B cell (primary cell): Measurements from ENCODE around the gene ZNF761. TPM values are rescaled to one million over a fixed set of nuclear protein-coding genes. Genes with fewer than 3 reads are reported as not detected.
"Not testable (repeated sequence)": the region's sequence is repeated elsewhere in the genome, so short reads cannot be mapped to it uniquely, and the experiment has no call there.

ENCODE experiments used
- ATAC-seq: fragments of 200-7000 bp; cut with Tn5 transposase; one replicate; pipeline ENCODE4 v1.10.0; 2021; ENCODE audit warnings: low read depth, mild to moderate bottlenecking, moderate number of reproducible peaks, moderate library complexity
- CTCF ChIA-PET: fragments of 350-600 bp; sonication (Branson Sonifier 250); formaldehyde crosslinking; loops from one replicate; lab custom pipeline; 2021; ENCODE audit warnings: antibody characterized with exemption, inconsistent platforms; lab: Charles Lee
- POLR2A ChIA-PET: fragments of 350-600 bp; sonication (Branson Sonifier 250); formaldehyde crosslinking; loops from one replicate; lab custom pipeline; 2021; ENCODE audit warnings: antibody characterized with exemption; lab: Charles Lee
- DNase-seq: peaks from one replicate; pipeline ENCODE4 v3.0.0; 2013
- H2AFZ ChIP-seq: 2 replicates; pipeline ENCODE4 v1.6.1; 2012; ENCODE audit warnings: mild to moderate bottlenecking, low read depth, low read length; ENCODE audit not compliant: insufficient read depth, poor library complexity, severe bottlenecking
- H3K27ac ChIP-seq, 2 donors: 1 replicate in 1 of 2; 2 replicates in 1 of 2; pipeline ENCODE4 v1.5.1; 2012 to 2013; ENCODE audit warnings: low read length in 2 of 2, mild to moderate bottlenecking in 2 of 2, moderate library complexity in 1 of 2
- H3K27me3 ChIP-seq, 4 experiments: fragments of 200-600 bp in 1 of 4; sonication (generic) in 1 of 4; replicated peaks in 1 of 4; 1 replicate in 2 of 4; 2 replicates in 2 of 4; pipeline versions ENCODE4 v1.6.1 to v1.7.0; 2013 to 2016; ENCODE audit warnings: low read length in 3 of 4, mild to moderate bottlenecking in 2 of 4, mixed read lengths in 1 of 4, moderate library complexity in 1 of 4; ENCODE audit not compliant: insufficient read depth in 4 of 4, control insufficient read depth in 3 of 4; ENCODE audit errors: control extremely low read depth in 1 of 4
- H3K36me3 ChIP-seq, 2 experiments: replicated peaks in 1 of 2; 1 replicate in 1 of 2; 2 replicates in 1 of 2; pipeline versions ENCODE4 v1.6.1 to v1.7.1; 2013; ENCODE audit warnings: low read length in 1 of 2; ENCODE audit not compliant: insufficient read depth in 2 of 2, control insufficient read depth in 1 of 2; ENCODE audit errors: control extremely low read depth in 1 of 2, extremely low read depth in 1 of 2
- H3K4me1 ChIP-seq, 2 donors: fragments of 200-600 bp in 1 of 2; sonication (generic) in 1 of 2; 1 replicate in 1 of 2; 2 replicates in 1 of 2; pipeline versions ENCODE4 v1.5.1 to v1.6.1; 2013 to 2017; ENCODE audit warnings: low read length in 2 of 2; ENCODE audit not compliant: control insufficient read depth in 2 of 2, insufficient read depth in 2 of 2
- H3K4me2 ChIP-seq: replicated peaks from 2 replicates; pipeline ENCODE3; 2012; ENCODE audit warnings: mild to moderate bottlenecking, low read depth, low read length; ENCODE audit not compliant: poor library complexity, severe bottlenecking
- H3K4me3 ChIP-seq, 5 experiments: fragments of 200-600 bp in 1 of 5; sonication (generic) in 1 of 5; 1 replicate in 3 of 5; 2 replicates in 2 of 5; pipeline versions ENCODE4 v1.5.1 to v1.7.0; 2011 to 2016; ENCODE audit warnings: low read length in 4 of 5, mild to moderate bottlenecking in 4 of 5, low read depth in 2 of 5, control low read depth in 1 of 5, moderate library complexity in 1 of 5; ENCODE audit not compliant: insufficient read depth in 1 of 5; ENCODE audit errors: control extremely low read depth in 1 of 5, extremely low read depth in 1 of 5
- H3K79me2 ChIP-seq: fragments of 200-600 bp; sonication (generic); one replicate; pipeline ENCODE4 v1.6.0; 2016; ENCODE audit warnings: low read length; ENCODE audit not compliant: control insufficient read depth, insufficient read depth
- H3K9ac ChIP-seq: fragments of 200-600 bp; sonication (generic); 2 replicates; pipeline ENCODE4 v1.6.1; 2017; ENCODE audit warnings: mild to moderate bottlenecking, low read length, moderate library complexity
- H3K9me3 ChIP-seq, 3 donors: one replicate each; pipeline versions ENCODE4 v1.6.1 to v1.7.1; 2013; ENCODE audit warnings: low read length in 2 of 3; ENCODE audit not compliant: control insufficient read depth in 2 of 3, insufficient read depth in 1 of 3; ENCODE audit errors: control extremely low read depth in 1 of 3
- H4K20me1 ChIP-seq: 2 replicates; pipeline ENCODE4 v1.6.0; 2012; ENCODE audit warnings: mild to moderate bottlenecking, low read length; ENCODE audit not compliant: insufficient read depth, control insufficient read depth, poor library complexity, severe bottlenecking
- H3K27ac Mint-ChIP-seq: one replicate; pipeline ENCODE4 v1.8.0; 2021; ENCODE audit warnings: mixed read lengths
- H3K27me3 Mint-ChIP-seq: one replicate; pipeline ENCODE4 v1.8.0; 2021; ENCODE audit warnings: mixed read lengths
- H3K4me1 Mint-ChIP-seq: one replicate; pipeline ENCODE4 v1.8.0; 2021; ENCODE audit warnings: mixed read lengths
- H3K4me3 Mint-ChIP-seq: one replicate; pipeline ENCODE4 v1.8.0; 2021; ENCODE audit warnings: mixed read lengths
- H3K9me3 Mint-ChIP-seq: one replicate; pipeline ENCODE4 v1.8.0; 2022; ENCODE audit warnings: mixed read lengths; ENCODE audit not compliant: insufficient read depth
- CTCF ChIP-seq: fragments of 200-600 bp; IDR thresholded peaks from one replicate; pipeline ENCODE4 v1.8.0; 2022; ENCODE audit warnings: antibody characterized with exemption, mild to moderate bottlenecking
- EZH2 ChIP-seq: IDR thresholded peaks from 2 replicates; pipeline ENCODE4 v1.6.1; 2012; ENCODE audit warnings: borderline replicate concordance, low read depth, mild to moderate bottlenecking, moderate library complexity, low read length; ENCODE audit not compliant: insufficient read depth, poor library complexity, severe bottlenecking
- WGBS: methylation state at CpG from one replicate; pipeline ENCODE4 v1.1.5; 2013; ENCODE audit warnings: missing lambda C conversion rate; ENCODE audit not compliant: insufficient coverage; 5-methylcytosine and 5-hydroxymethylcytosine counted together
- intact Hi-C: fragments of 100-400 bp; cut with micrococcal nuclease; formaldehyde crosslinking; loops from one replicate; pipeline ENCODE4 v1.10.0; 2022
- polyA plus RNA-seq: library from polyadenylated mRNA; depleted of rRNA; stranded (reverse); fragments of >200 nt; gene quantifications from 2 replicates; pipeline ENCODE4 v1.2.3, GENCODE V29; 2012
- total RNA-seq, 2 donors: library from RNA; stranded (reverse); fragments of 120-200 nt in 1 of 2; gene quantifications; 1 replicate in 1 of 2; 2 replicates in 1 of 2; pipeline versions ENCODE4 v1.2.3 to v1.2.4, GENCODE V29; 2013 to 2022

The ZNF761 gene
- total and polyA plus RNA-seq, 2 donors (not counting 1 experiment from before 2014, with no cell fraction given): 12.1 to 14.9 TPM

GRCh38 chr19:53492153-53492552, 60.4 kb downstream of the ZNF761 start:
- DNase-seq: no peak
- Histone ChIP-seq H3K27me3 (no peaks in the 10 kb centered on the region), H3K4me2 (no peak overlapping the region), H4K20me1 (no peaks in the 10 kb centered on the region), H3K9me3 (peaks cover 12 to 77% (median 57%) of the 10 kb centered on the region in 3 donors), H3K36me3 (peaks cover 11 to 44% of the 10 kb centered on the region in 2 experiments), H2AFZ (no peak overlapping the region), H3K4me3 (peak overlapping the region in 1 of 5 experiments; percentile 3), H3K79me2 (no peaks in the 10 kb centered on the region), H3K4me1 (no peaks in the 10 kb centered on the region), H3K27ac (no peak overlapping the region), H3K9ac (no peak overlapping the region)
- WGBS: 100% methylated on average over 2 of the region's 5 CpGs
- TF ChIP-seq CTCF (no peak), EZH2 (no peak)
- no peak for ATAC-seq
- peaks cover 36% of the 10 kb centered on the region for H3K9me3 Mint-ChIP-seq
- no peak overlapping the region for H3K4me3 Mint-ChIP-seq
- no peaks in the 10 kb centered on the region for H3K4me1 Mint-ChIP-seq
- ChIA-PET POLR2A (no interaction called here), CTCF (interaction anchor here (1.0 kb wide), 1 partner anchor 67 kb away, joined by 3 read pairs; no protein-coding TSS in a partner anchor)
- H3K27me3 Mint-ChIP-seq: no peaks in the 10 kb centered on the region
- intact Hi-C loops: no loop called here
- H3K27ac Mint-ChIP-seq: no peak overlapping the region

GRCh38 chr19:53497311-53498023, 65.7 kb downstream of the ZNF761 start:
- DNase-seq, H4K20me1 ChIP-seq, H3K27ac ChIP-seq, H2AFZ ChIP-seq, ATAC-seq, POLR2A ChIA-PET, CTCF ChIA-PET, H3K4me3 Mint-ChIP-seq, H3K4me1 ChIP-seq, H3K4me3 ChIP-seq, H3K36me3 ChIP-seq, H3K4me2 ChIP-seq, intact Hi-C loops, H3K27me3 ChIP-seq, H3K4me1 Mint-ChIP-seq, H3K9ac ChIP-seq, H3K27me3 Mint-ChIP-seq, H3K79me2 ChIP-seq, H3K27ac Mint-ChIP-seq: not testable (repeated sequence)
- 75% methylated on average over 4 of the region's 11 CpGs for WGBS
- peaks cover 2 to 61% (median 36%) of the 10 kb centered on the region in 3 donors for H3K9me3 ChIP-seq
- H3K9me3 Mint-ChIP-seq: peaks cover 28% of the 10 kb centered on the region

- H3K4me3 ChIP-seq, CTCF ChIA-PET, H4K20me1 ChIP-seq, H3K27me3 ChIP-seq, POLR2A ChIA-PET, intact Hi-C loops, H2AFZ ChIP-seq, H3K27ac Mint-ChIP-seq, H3K27me3 Mint-ChIP-seq, H3K27ac ChIP-seq, H3K4me1 Mint-ChIP-seq, H3K4me1 ChIP-seq, ATAC-seq, H3K4me3 Mint-ChIP-seq, H3K9ac ChIP-seq, H3K4me2 ChIP-seq, DNase-seq, H3K36me3 ChIP-seq, H3K79me2 ChIP-seq: not testable (repeated sequence)
- no CpG with 5 or more reads among the region's 4 CpGs for WGBS
- peaks cover 0 to 59% (median 31%) of the 10 kb centered on the region in 3 donors for H3K9me3 ChIP-seq
- peaks cover 24% of the 10 kb centered on the region for H3K9me3 Mint-ChIP-seq
These were observed 66.2 kb downstream of the ZNF761 start for GRCh38 chr19:53498024-53498395.
